HTERT RPE-1 (cell line): Measurements from ENCODE around the gene PODNL1.

Experiments
- in situ Hi-C: fragments of 300-500 bp; cut with MboI; formaldehyde crosslinking; loops from 4 replicates; pipeline ENCODE4 v1.14.3; 2020; ENCODE audit warnings: low sequenced_read_pairs

Gene PODNL1

GRCh38 chr19:13938301-13939064 lies at the start of gene PODNL1:
Gene PODNL1 (minus strand): TSS chr19:13938417. CDS start chr19:13938181, 236 bp downstream.
- in situ Hi-C loops = no loop called here

GRCh38 chr19:13987101-13987890 lies 49.1 kb upstream of the PODNL1 start:
- in situ Hi-C loops = no loop called here

GRCh38 chr19:13986348-13986904 lies 48.2 kb upstream of the PODNL1 start:
- in situ Hi-C loops = no loop called here

- in situ Hi-C loops = no loop called here
Observed at GRCh38 chr19:13985771-13986347, 47.6 kb upstream of the PODNL1 start.

GRCh38 chr19:13984875-13985741 lies 46.9 kb upstream of the PODNL1 start:
- in situ Hi-C loops = no loop called here

- in situ Hi-C loops = no loop called here
Observed at GRCh38 chr19:13984186-13984585, 46.0 kb upstream of the PODNL1 start.

- in situ Hi-C loops = no loop called here
Observed at GRCh38 chr19:13983213-13983889, 45.1 kb upstream of the PODNL1 start.

- in situ Hi-C loops = no loop called here
Observed at GRCh38 chr19:13982773-13983172, 44.6 kb upstream of the PODNL1 start.

GRCh38 chr19:13981988-13982501 lies 43.8 kb upstream of the PODNL1 start:
- in situ Hi-C loops = no loop called here

- in situ Hi-C loops = no loop called here
Observed at GRCh38 chr19:13981467-13981866, 43.2 kb upstream of the PODNL1 start.

- in situ Hi-C loops = no loop called here
Observed at GRCh38 chr19:13981021-13981420, 42.8 kb upstream of the PODNL1 start.

- in situ Hi-C loops = no loop called here
Observed at GRCh38 chr19:13980340-13980739, 42.1 kb upstream of the PODNL1 start.

GRCh38 chr19:13979686-13980085 lies 41.5 kb upstream of the PODNL1 start:
- in situ Hi-C loops = no loop called here

GRCh38 chr19:13979244-13979615 lies 41.0 kb upstream of the PODNL1 start:
- in situ Hi-C loops = no loop called here

GRCh38 chr19:13978351-13979243 lies 40.4 kb upstream of the PODNL1 start:
- in situ Hi-C loops = no loop called here

- in situ Hi-C loops = no loop called here
Observed at GRCh38 chr19:13977803-13978202, 39.6 kb upstream of the PODNL1 start.

- in situ Hi-C loops = no loop called here
Observed at GRCh38 chr19:13976446-13976845, 38.2 kb upstream of the PODNL1 start.

- in situ Hi-C loops = no loop called here
Observed at GRCh38 chr19:13975870-13976269, 37.7 kb upstream of the PODNL1 start.

GRCh38 chr19:13974073-13974472 lies 35.9 kb upstream of the PODNL1 start:
- in situ Hi-C loops = no loop called here
